CMK (cell line): ENCODE data around the gene ANO9.
"Not testable (repeated sequence)": the region's sequence is repeated elsewhere in the genome, so short reads cannot be mapped to it uniquely, and the experiment has no call there.

ENCODE experiments used
- DNase-seq: peaks from one replicate; pipeline ENCODE4 v3.0.0-alpha.2; 2010; ENCODE audit warnings: low read depth

ANO9 gene

GRCh38 chr11:451738-452137, 9.9 kb upstream of the ANO9 start:
- no peak for DNase-seq

- no peak for DNase-seq
Observed at GRCh38 chr11:450809-451451, 9.1 kb upstream of the ANO9 start.

DNA sequence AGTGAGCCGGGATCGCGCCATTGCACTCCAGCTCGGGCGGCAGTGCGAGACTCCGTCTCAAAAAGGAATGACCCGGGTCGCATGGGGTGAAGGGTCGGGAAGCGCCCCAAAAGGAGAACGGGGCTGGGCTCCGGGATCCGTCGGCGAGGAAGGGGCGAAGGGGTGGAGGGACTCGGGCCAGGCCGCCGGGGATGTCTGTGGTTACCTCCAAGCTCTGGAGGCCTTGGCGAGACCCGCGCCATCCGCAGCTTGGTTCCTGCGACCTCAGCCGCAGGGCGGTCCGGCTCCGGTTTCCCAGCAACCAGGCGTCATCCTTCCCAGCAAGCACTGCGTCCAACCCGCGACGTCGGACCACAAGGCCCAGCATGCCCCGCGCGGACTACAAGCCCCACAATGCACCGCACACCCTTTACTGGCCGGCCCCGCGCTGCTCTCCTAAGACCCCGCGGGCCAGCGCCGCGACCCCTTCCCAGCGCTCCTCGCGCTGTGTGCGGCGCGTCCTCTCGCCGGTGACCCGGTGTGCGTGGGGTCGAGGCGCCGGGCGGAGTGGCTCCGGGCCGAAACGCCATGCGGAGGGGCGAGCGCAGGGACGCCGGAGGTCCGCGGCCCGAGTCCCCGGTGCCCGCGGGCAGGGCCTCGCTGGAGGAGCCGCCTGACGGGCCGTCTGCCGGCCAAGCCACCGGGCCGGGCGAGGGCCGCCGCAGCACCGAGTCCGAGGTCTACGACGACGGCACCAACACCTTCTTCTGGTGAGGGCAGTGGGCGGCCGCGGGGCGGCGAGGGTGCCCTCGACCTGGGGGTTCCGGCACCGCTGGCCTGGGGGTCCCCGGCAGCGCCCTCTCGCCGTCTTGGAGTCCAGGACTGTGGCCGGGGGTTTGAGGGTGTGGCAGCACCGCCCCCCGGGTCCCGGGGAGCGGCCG, 8.3 kb upstream of the ANO9 start, which contains the start of gene PTDSS2:
Gene PTDSS2 (plus strand): TSS at position 391 of the 920 bp plus-strand sequence. CDS start 177 bp downstream, at position 568.
- peak; percentile 82 for DNase-seq

DNA sequence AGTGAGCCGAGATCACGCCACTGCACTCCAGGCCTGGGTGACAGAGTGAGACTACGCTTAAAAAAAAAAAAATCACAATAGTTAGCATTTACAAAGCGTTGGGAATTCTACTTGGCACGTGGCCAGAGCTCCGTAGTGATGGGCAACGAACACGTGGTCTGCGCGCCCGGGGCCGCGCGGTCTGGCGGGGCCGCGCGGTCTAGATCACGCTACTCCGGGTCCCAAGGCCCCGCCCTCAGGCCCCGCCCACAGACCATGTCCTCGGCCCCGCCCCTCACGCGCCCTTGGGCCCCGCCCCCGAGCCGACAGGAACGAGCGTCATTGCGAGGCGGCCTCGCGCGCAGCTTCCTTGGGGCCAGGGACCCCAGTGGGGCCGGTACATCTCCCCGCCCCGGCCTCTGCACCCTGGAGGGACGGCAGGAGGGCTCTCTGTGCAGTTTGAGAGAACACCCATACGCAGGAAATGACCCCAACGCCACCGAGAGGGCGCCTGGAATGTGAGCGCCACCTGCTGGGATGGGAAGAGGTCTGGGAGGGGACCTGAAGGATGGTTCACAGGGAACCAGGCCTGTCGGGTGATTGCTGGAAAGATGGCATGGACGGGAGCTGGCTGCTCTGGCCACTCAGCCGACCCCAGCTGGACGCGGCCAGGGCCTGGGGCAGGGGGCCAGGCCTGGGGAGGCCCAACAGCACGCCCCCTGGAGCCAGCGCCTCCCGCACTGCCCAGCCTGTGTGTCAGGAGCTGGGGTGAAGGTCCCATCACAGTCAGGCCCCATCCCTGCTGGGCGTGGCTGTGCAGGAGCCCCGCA, 6.3 kb upstream of the ANO9 start:
- DNase-seq: peak; percentile 58

- no peak for DNase-seq
Observed at GRCh38 chr11:446891-447290, 5.1 kb upstream of the ANO9 start.

GRCh38 chr11:445765-446588, 4.2 kb upstream of the ANO9 start:
- no peak for DNase-seq

- DNase-seq: no peak
Observed at GRCh38 chr11:444396-445144, 2.8 kb upstream of the ANO9 start.

DNA sequence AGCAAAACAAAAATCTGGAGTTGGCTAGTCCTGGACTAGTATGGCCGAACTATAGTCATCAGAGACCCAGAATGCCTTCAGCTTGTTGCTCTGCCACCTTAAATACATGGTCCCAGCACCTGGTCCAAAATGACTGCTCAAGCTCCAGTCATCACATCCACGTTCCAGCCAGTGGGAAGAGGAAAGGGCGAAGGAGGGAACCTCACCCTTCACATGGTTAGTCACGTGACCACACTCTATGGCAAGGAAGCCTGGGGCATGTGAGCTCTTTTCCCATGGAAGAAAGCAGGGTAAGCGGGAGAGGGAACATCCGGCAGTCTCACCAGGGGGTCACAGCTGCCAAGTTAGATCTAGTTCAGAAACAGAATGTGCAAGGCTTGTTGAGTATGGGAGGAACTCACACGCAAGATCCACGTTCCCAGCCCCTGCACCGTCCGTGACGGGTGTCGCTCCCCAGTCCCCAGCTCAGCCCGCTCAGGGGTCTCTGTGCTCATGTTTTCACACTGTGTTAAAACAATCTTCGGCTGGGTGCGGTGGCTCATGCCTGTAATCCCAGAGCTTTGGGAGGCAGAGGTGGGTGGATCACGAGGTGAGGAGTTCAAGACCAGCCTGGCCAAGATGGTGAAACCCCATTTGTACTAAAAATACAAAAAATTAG, 1.9 kb upstream of the ANO9 start:
- no peak for DNase-seq

DNA sequence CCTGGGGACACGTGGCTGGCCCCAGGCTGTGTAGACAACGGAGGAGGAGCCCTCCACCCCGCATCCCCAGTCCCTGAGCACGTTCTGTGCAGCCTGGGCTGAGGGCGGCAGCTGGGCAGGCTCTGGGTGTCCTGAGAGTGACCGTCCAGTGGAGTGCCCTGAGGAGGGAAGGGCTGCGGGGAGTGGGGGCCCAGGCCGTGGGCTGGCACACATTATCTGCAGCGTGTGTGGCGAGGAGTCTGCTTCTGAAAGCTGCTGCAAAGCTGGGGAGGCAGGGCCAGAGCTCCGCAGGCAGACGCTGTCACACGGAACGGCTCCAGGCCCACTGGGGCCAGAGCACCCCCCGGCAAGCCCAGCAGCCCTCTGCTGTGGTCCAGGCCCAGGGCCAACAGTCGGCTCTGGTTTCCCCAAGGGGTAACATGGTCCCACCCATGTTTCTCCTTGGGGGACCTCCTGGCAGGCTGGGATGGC, 835 bp upstream of the ANO9 start:
- DNase-seq: no peak

- DNase-seq: no peak
Observed at GRCh38 chr11:441043-441417, 781 bp downstream of the ANO9 start.

DNA sequence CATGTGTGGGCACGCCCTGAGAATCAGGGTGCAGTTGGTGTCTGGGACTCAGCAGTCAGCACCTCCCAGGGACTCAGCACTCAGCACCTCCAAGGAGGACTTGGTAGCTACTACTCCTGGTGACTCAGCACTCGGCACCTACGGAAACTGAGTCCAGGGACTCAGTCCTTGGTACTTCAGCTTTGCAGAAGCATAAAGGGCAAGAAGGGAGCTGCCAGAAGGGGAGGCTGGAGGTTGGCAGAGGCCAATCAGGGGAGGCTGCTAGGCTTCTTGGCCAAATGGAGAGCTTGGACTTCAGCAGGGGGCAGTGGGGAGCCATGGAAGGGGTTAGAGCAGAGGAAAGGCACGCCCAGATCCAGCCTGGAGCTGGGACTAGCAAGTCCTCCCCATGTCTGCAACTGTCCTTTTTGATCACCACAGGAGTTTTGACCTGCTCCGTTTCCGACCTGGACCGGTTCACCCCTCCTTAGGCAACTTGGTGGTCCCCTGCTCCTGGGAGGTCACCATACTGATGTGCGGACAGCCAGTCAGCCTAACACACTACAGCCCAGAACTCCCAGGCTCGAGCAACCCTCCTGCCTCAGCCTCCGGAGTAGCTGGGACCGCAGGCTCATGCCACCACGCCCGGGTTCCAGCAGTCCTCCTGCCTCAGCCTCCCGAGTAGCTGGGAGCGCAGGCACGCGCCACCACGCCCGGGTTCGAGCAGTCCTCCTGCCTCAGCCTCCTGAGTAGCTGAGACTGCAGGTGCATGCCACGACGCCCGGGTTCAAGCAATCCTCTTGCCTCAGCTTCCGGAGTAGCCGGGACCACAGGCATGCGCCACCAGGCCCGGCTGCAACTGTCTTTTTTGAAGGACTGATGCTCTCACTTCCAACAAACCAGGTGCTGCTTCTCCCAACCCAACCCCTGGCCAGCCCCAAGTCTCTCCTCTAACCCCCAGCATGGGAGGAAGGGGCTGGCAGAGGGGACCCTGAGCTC, 1.5 kb downstream of the ANO9 start:
- no peak for DNase-seq

DNA sequence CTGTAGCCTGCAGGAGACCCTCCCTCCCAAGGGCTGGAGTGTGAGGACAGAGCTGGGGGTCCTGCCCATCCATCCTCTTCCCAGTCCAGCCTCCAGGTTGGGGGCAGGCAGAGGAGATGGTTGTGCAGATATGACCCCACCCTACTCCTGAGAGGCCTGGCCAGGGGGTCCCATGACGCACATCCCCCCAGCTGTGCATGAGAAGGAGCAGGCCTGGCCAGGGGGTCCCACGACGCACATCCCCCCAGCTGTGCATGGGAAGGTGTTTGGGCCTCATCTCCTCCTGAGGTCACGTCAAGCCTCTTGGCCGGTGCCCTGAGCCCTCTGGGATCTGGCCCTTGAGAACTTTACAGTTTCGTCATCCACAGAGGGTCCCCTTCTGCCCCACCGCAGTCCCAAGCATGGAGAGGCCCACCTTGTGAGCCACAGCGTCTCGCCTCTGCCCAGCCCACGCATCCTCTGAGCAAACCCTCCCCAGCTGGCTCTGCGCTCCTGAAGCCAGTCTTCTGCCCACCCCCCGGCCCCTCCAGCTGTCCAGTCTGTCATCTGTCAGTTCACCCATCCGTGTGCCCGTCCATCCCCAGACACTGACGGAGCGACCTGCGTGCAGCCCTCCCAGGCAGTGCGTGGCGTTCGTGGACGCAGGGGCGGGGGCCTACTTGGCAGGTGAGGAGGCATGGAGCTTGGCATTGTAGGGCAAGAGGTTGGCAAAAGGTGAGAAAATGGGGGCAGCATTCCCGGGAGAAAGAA, 2.3 kb downstream of the ANO9 start:
- no peak for DNase-seq

GRCh38 chr11:438101-438844, 3.5 kb downstream of the ANO9 start:
- no peak for DNase-seq

GRCh38 chr11:437228-437870, 4.5 kb downstream of the ANO9 start:
- no peak for DNase-seq

- DNase-seq: not testable (repeated sequence)
Observed at GRCh38 chr11:434999-435740, 6.6 kb downstream of the ANO9 start.

- no peak for DNase-seq
Observed at GRCh38 chr11:434496-434895, 7.3 kb downstream of the ANO9 start.
